NB4 (cell line): ENCODE measurements around the gene ANKH.

Source experiments
- MAX ChIP-seq: IDR thresholded peaks from 2 replicates; pipeline ENCODE4 v1.6.1; 2011; ENCODE audit warnings: low read depth, low read length
- MYC ChIP-seq: IDR thresholded peaks from 2 replicates; pipeline ENCODE4 v1.6.1; 2011; ENCODE audit warnings: low read depth, low read length
- POLR2A ChIP-seq: IDR thresholded peaks from 2 replicates; pipeline ENCODE4 v1.6.1; 2011; ENCODE audit warnings: mild to moderate bottlenecking; ENCODE audit not compliant: insufficient read length; ENCODE audit errors: extremely low read depth
- TF ChIP-seq, protein P1 (sequence below): IDR thresholded peaks from one replicate; pipeline ENCODE4 v1.5.1; 2012; ENCODE audit warnings: low read depth, low read length

DNA sequence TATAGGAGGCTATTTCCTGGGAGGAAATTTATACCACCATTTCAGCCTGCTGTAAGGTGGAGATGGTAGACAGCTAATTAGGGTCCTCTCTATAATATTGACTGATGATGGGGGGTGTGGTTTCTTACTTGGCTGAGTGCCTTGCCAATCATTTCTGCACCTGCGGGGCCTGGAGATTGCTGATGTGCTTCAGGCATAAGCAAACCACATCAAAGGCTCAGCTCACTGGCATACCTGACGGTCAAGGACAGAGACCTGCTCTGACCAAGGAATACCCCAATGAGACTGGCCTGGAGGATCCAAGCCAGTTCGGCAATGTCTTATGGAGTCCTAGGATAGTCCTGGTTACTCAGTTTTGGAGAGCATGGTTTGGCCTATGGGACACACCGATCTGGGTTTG, 29.5 kb downstream of the ANKH start:
- TF ChIP-seq POLR2A = no peak
- TF ChIP-seq, protein P1, sequence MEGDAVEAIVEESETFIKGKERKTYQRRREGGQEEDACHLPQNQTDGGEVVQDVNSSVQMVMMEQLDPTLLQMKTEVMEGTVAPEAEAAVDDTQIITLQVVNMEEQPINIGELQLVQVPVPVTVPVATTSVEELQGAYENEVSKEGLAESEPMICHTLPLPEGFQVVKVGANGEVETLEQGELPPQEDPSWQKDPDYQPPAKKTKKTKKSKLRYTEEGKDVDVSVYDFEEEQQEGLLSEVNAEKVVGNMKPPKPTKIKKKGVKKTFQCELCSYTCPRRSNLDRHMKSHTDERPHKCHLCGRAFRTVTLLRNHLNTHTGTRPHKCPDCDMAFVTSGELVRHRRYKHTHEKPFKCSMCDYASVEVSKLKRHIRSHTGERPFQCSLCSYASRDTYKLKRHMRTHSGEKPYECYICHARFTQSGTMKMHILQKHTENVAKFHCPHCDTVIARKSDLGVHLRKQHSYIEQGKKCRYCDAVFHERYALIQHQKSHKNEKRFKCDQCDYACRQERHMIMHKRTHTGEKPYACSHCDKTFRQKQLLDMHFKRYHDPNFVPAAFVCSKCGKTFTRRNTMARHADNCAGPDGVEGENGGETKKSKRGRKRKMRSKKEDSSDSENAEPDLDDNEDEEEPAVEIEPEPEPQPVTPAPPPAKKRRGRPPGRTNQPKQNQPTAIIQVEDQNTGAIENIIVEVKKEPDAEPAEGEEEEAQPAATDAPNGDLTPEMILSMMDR = no peak
- no peak for TF ChIP-seq MYC
- TF ChIP-seq MAX = no peak
